Measurements from ENCODE around the gene BMPER.

The BMPER gene

DNA sequence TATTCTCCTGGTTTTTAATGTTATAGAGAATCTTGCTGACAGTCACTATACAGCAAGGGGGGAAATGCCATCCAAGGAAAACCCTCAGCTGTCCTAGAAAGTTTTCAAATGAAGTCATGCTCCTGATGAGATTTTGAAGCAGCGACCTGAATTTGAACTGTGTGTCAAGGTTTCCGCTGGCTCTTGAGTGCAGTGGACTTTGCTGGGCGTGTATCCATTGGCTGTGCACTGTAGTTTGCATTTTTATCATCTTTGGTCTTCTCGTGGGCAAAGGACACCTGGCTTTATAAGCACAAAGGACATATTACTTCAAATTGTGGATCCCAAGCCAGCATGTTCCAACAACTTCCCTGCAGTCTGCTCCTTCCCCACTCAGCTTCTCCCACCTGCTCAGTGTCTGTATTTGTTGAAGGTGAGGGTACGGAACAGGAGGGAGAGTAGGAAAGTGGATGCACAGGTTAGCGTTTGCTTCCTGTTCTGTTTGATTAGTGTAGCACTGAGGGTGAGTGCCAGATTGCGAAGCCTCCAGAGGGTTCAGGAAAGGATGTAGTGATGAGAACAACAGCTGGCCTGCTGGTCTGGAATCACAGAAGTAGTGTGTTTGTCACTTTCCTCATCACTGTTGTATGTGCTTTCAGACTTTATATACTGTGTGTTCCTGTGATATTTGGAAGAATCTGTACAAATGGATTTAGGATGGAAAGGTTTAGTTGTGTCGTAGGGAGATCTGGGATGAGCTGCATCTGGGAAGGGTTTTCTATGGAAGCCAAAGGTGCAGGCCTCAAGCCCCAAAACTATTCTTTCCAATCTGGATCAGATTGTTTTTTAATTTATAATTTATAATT, 204.8 kb downstream of the BMPER start:
- Histone ChIP-seq H3K27me3 (ENCODE audit: low read length) (no peaks in the 10 kb centered on the region), H3K4me3 (ENCODE audit: insufficient read depth, low read length, poor library complexity, severe bottlenecking) (no peak overlapping the region), H3K27ac (ENCODE audit: low read depth, low read length) (no peak overlapping the region), H4K20me1 (ENCODE audit: low read depth, low read length) (no peaks in the 10 kb centered on the region), H3K9me2 (replicated peaks; ENCODE audit: insufficient read depth, low read length) (no peaks in the 10 kb centered on the region), H3K9ac (ENCODE audit: low read length) (no peak overlapping the region), H3F3A (ENCODE audit: insufficient read depth) (no peaks in the 10 kb centered on the region), H3K79me2 (ENCODE audit: insufficient read depth, low read length) (no peaks in the 10 kb centered on the region), H3K36me3 (ENCODE audit: low read length) (no peaks in the 10 kb centered on the region), H2AFZ (ENCODE audit: low read depth, low read length, severe bottlenecking) (no peak overlapping the region), H3K9me3 (ENCODE audit: insufficient read depth, low read length) (no peaks in the 10 kb centered on the region), H3K4me2 (ENCODE audit: low read depth, low read length, poor library complexity, severe bottlenecking) (no peak overlapping the region)
- TF ChIP-seq, protein P1, sequence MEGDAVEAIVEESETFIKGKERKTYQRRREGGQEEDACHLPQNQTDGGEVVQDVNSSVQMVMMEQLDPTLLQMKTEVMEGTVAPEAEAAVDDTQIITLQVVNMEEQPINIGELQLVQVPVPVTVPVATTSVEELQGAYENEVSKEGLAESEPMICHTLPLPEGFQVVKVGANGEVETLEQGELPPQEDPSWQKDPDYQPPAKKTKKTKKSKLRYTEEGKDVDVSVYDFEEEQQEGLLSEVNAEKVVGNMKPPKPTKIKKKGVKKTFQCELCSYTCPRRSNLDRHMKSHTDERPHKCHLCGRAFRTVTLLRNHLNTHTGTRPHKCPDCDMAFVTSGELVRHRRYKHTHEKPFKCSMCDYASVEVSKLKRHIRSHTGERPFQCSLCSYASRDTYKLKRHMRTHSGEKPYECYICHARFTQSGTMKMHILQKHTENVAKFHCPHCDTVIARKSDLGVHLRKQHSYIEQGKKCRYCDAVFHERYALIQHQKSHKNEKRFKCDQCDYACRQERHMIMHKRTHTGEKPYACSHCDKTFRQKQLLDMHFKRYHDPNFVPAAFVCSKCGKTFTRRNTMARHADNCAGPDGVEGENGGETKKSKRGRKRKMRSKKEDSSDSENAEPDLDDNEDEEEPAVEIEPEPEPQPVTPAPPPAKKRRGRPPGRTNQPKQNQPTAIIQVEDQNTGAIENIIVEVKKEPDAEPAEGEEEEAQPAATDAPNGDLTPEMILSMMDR (IDR thresholded peaks at IDR 0.05; ENCODE audit: insufficient read depth, low read length, poor library complexity, severe bottlenecking): no peak
- TF ChIP-seq EZH2phosphoT487 (conservative IDR thresholded peaks at IDR 0.05; ENCODE audit: low read length): no peak

GRCh38 chr7:34111031-34111430, 205.7 kb downstream of the BMPER start:
- Histone ChIP-seq H3K9me2 (replicated peaks; ENCODE audit: insufficient read depth, low read length) (no peaks in the 10 kb centered on the region), H3K27ac (ENCODE audit: low read depth, low read length) (no peak overlapping the region), H3K36me3 (ENCODE audit: low read length) (no peaks in the 10 kb centered on the region), H3K79me2 (ENCODE audit: insufficient read depth, low read length) (no peaks in the 10 kb centered on the region), H4K20me1 (ENCODE audit: low read depth, low read length) (no peaks in the 10 kb centered on the region), H3F3A (ENCODE audit: insufficient read depth) (no peaks in the 10 kb centered on the region), H3K9ac (ENCODE audit: low read length) (no peak overlapping the region), H3K4me3 (ENCODE audit: insufficient read depth, low read length, poor library complexity, severe bottlenecking) (no peak overlapping the region), H2AFZ (ENCODE audit: low read depth, low read length, severe bottlenecking) (no peak overlapping the region), H3K4me2 (ENCODE audit: low read depth, low read length, poor library complexity, severe bottlenecking) (no peak overlapping the region), H3K9me3 (ENCODE audit: insufficient read depth, low read length) (no peaks in the 10 kb centered on the region), H3K27me3 (ENCODE audit: low read length) (no peaks in the 10 kb centered on the region)
- TF ChIP-seq, protein P1 (IDR thresholded peaks at IDR 0.05; ENCODE audit: insufficient read depth, low read length, poor library complexity, severe bottlenecking): no peak
- no peak for TF ChIP-seq EZH2phosphoT487 (conservative IDR thresholded peaks at IDR 0.05; ENCODE audit: low read length)

DNA sequence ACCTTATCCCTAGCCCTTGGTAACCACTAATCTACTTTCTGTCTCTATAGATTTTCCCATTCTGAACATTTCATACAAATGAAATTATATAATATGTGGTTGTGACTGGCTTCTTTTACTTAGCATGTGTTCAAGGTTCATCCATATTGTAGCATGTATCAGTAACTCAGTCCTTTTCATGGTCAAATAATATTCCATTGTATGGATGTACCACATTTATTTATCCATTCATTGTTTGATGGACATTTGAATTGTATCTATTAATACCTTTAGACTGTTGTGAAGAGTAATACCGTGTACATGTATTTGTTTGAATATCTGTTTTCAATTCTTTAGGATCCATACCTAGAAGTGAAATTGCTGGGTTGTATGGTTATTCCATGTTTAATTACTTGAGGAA, 210.2 kb downstream of the BMPER start:
- no peaks in the 10 kb centered on the region for H3K27me3 ChIP-seq (ENCODE audit: low read length)
- no peak overlapping the region for H2AFZ ChIP-seq (ENCODE audit: low read depth, low read length, severe bottlenecking)
- no peaks in the 10 kb centered on the region for H3K79me2 ChIP-seq (ENCODE audit: insufficient read depth, low read length)
- no peaks in the 10 kb centered on the region for H4K20me1 ChIP-seq (ENCODE audit: low read depth, low read length)
- H3K9ac ChIP-seq (ENCODE audit: low read length): no peak overlapping the region
- TF ChIP-seq, protein P1 (IDR thresholded peaks at IDR 0.05; ENCODE audit: insufficient read depth, low read length, poor library complexity, severe bottlenecking): no peak
- TF ChIP-seq EZH2phosphoT487 (conservative IDR thresholded peaks at IDR 0.05; ENCODE audit: low read length): no peak
- H3K4me2 ChIP-seq (ENCODE audit: low read depth, low read length, poor library complexity, severe bottlenecking): no peak overlapping the region
- H3K4me3 ChIP-seq (ENCODE audit: insufficient read depth, low read length, poor library complexity, severe bottlenecking): no peak overlapping the region
- H3F3A ChIP-seq (ENCODE audit: insufficient read depth): no peaks in the 10 kb centered on the region
- no peaks in the 10 kb centered on the region for H3K9me2 ChIP-seq (replicated peaks; ENCODE audit: insufficient read depth, low read length)
- no peaks in the 10 kb centered on the region for H3K9me3 ChIP-seq (ENCODE audit: insufficient read depth, low read length)
- H3K27ac ChIP-seq (ENCODE audit: low read depth, low read length): no peak overlapping the region
- no peaks in the 10 kb centered on the region for H3K36me3 ChIP-seq (ENCODE audit: low read length)
